Keratinocyte (primary cell): ENCODE data around the gene ATP8B1. TPM values are rescaled to one million over a fixed set of nuclear protein-coding genes. Genes with fewer than 3 reads are reported as not detected.

ENCODE experiments used
- DNase-seq: peaks from one replicate; pipeline ENCODE4 v3.0.0-alpha.2; 2011; ENCODE audit warnings: low read depth, missing footprints, low spot score
- FAIRE-seq: peaks from 2 replicates; lab custom pipeline; 2011; peaks lifted over from hg19 to GRCh38; lab: Jason Lieb, UNC
- H2AFZ ChIP-seq: 2 replicates; pipeline ENCODE4 v1.6.0; 2012; ENCODE audit warnings: low read length, control low read depth, inconsistent platforms; ENCODE audit not compliant: control insufficient read depth
- H3K27ac ChIP-seq: 2 replicates; pipeline ENCODE4 v1.5.1; 2011; ENCODE audit warnings: low read length; ENCODE audit not compliant: control insufficient read depth, insufficient read depth
- H3K27me3 ChIP-seq: 3 replicates; pipeline ENCODE4 v1.6.0; 2011; ENCODE audit warnings: low read length; ENCODE audit not compliant: control insufficient read depth, insufficient read depth; ENCODE audit errors: extremely low read depth
- H3K36me3 ChIP-seq, 2 experiments: 2 replicates in 1 of 2; 3 replicates in 1 of 2; pipeline ENCODE4 v1.5.1; 2011; ENCODE audit warnings: low read length in 2 of 2, mild to moderate bottlenecking in 1 of 2; ENCODE audit not compliant: control insufficient read depth in 2 of 2, insufficient read depth in 2 of 2; ENCODE audit errors: extremely low read depth in 1 of 2
- H3K4me1 ChIP-seq: 3 replicates; pipeline ENCODE4 v1.5.1; 2011; ENCODE audit warnings: low read length; ENCODE audit not compliant: control insufficient read depth, insufficient read depth; ENCODE audit errors: extremely low read depth
- H3K4me2 ChIP-seq: 3 replicates; pipeline ENCODE4 v1.6.0; 2011; ENCODE audit warnings: low read depth, low read length; ENCODE audit not compliant: control insufficient read depth, insufficient read depth; ENCODE audit errors: extremely low read depth
- H3K4me3 ChIP-seq, 3 experiments: fragments of 200-600 bp in 1 of 3; sonication (generic) in 1 of 3; 2 replicates in 2 of 3; 3 replicates in 1 of 3; pipeline ENCODE4 v1.5.1; 2011 to 2016; ENCODE audit warnings: low read length in 3 of 3, mild to moderate bottlenecking in 3 of 3, control low read depth in 2 of 3, inconsistent platforms in 1 of 3, low read depth in 1 of 3, mixed read lengths in 1 of 3, mixed run types in 1 of 3, moderate library complexity in 1 of 3; ENCODE audit not compliant: control insufficient read depth in 2 of 3, insufficient read depth in 2 of 3; ENCODE audit errors: extremely low read depth in 1 of 3
- H3K79me2 ChIP-seq: 2 replicates; pipeline ENCODE4 v1.6.0; 2012; ENCODE audit warnings: low read length; ENCODE audit not compliant: control insufficient read depth, insufficient read depth
- H3K9ac ChIP-seq: 3 replicates; pipeline ENCODE4 v1.6.0; 2011; ENCODE audit warnings: low read length; ENCODE audit not compliant: control insufficient read depth, insufficient read depth; ENCODE audit errors: extremely low read depth
- H3K9me1 ChIP-seq: 3 replicates; pipeline ENCODE4 v1.6.0; 2011; ENCODE audit warnings: low read length; ENCODE audit not compliant: control insufficient read depth, insufficient read depth; ENCODE audit errors: extremely low read depth
- H3K9me3 ChIP-seq: 2 replicates; pipeline ENCODE4 v1.5.1; 2012; ENCODE audit warnings: low read depth, low read length; ENCODE audit not compliant: control insufficient read depth
- H4K20me1 ChIP-seq: 3 replicates; pipeline ENCODE4 v1.6.0; 2011; ENCODE audit warnings: low read length; ENCODE audit not compliant: control insufficient read depth, insufficient read depth; ENCODE audit errors: extremely low read depth
- CTCF ChIP-seq, 3 experiments: IDR thresholded peaks in 1 of 3; conservative IDR thresholded peaks in 1 of 3; optimal IDR thresholded peaks in 1 of 3; 2 replicates in 2 of 3; 3 replicates in 1 of 3; pipeline versions ENCODE3 to v1.5.1; 2011; ENCODE audit warnings: low read length in 3 of 3, mild to moderate bottlenecking in 3 of 3, moderate library complexity in 2 of 3, control low read depth in 1 of 3, inconsistent platforms in 1 of 3; ENCODE audit not compliant: insufficient read depth in 2 of 3; ENCODE audit errors: extremely low read depth in 1 of 3
- EZH2 ChIP-seq: IDR thresholded peaks from one replicate; pipeline ENCODE4 v1.6.1; 2012; ENCODE audit warnings: inconsistent platforms, mild to moderate bottlenecking, low read length, moderate library complexity
- dilution Hi-C: fragments of 300-500 bp; cut with MboI; formaldehyde crosslinking; loops from one replicate; pipeline ENCODE4 v1.7.0; 2020; ENCODE audit warnings: low sequenced_read_pairs; ENCODE audit not compliant: extremely low pct_ligation_motif_present
- polyA plus RNA-seq, 5 experiments: library from polyadenylated mRNA; depleted of rRNA in 3 of 5; stranded (reverse) in 3 of 5; stranded (forward) in 1 of 5; unstranded in 1 of 5; fragments of >200 nt; gene quantifications; 1 replicate in 1 of 5; 2 replicates in 3 of 5; 3 replicates in 1 of 5; pipeline versions ENCODE4 v1.2.1 to v1.2.3, GENCODE V29; 2011 to 2012; ENCODE audit warnings: missing spikeins in 2 of 5, low read depth in 1 of 5, low replicate concordance in 1 of 5

ATP8B1 gene
- polyA plus RNA-seq, 1 donor (not counting 4 experiments of a cell fraction or from before 2014, with no cell fraction given): 20.4 TPM

GRCh38 chr18:57776354-57776753 lies 26.8 kb downstream of the ATP8B1 start:
- no peak for TF ChIP-seq CTCF (optimal IDR thresholded peaks at IDR 0.05 in 1 of 3, IDR thresholded peaks at IDR 0.05 in 1 of 3, conservative IDR thresholded peaks at IDR 0.05 in 1 of 3; ENCODE audit: extremely low read depth in 1 of 3, insufficient read depth in 2 of 3, low read length in 3 of 3)
- no peak for TF ChIP-seq EZH2
- H3K36me3 ChIP-seq: no peaks in the 10 kb centered on the region
- peak overlapping the region; percentile 62 for H3K9ac ChIP-seq
- peak overlapping the region in 1 of 3 experiments; percentile 29 for H3K4me3 ChIP-seq
- no peaks in the 10 kb centered on the region for H3K27me3 ChIP-seq
- H4K20me1 ChIP-seq: no peaks in the 10 kb centered on the region
- peaks cover 4% of the 10 kb centered on the region for H3K79me2 ChIP-seq
- dilution Hi-C loops: no loop called here
- peaks cover 40% of the 10 kb centered on the region for H3K4me1 ChIP-seq
- no peaks in the 10 kb centered on the region for H3K9me3 ChIP-seq
- no peak for DNase-seq
- no peak for FAIRE-seq
- H3K27ac ChIP-seq: peak overlapping the region; percentile 87
- H3K9me1 ChIP-seq: no peaks in the 10 kb centered on the region
- H3K4me2 ChIP-seq: peak overlapping the region; percentile 68
- no peak overlapping the region for H2AFZ ChIP-seq

- peaks cover 44% of the 10 kb centered on the region for H3K4me1 ChIP-seq
These were observed 27.2 kb downstream of the ATP8B1 start for GRCh38 chr18:57775937-57776336.

More at GRCh38 chr18:57775937-57776336, 27.2 kb downstream of the ATP8B1 start:
- peak overlapping the region; percentile 68 for H3K4me2 ChIP-seq
- H3K36me3 ChIP-seq: no peaks in the 10 kb centered on the region
- dilution Hi-C loops: no loop called here
- peak overlapping the region; percentile 62 for H3K9ac ChIP-seq
- no peaks in the 10 kb centered on the region for H4K20me1 ChIP-seq
- peak overlapping the region in 1 of 3 experiments; percentile 29 for H3K4me3 ChIP-seq
- no peaks in the 10 kb centered on the region for H3K9me1 ChIP-seq
- TF ChIP-seq CTCF (optimal IDR thresholded peaks at IDR 0.05 in 1 of 3, IDR thresholded peaks at IDR 0.05 in 1 of 3, conservative IDR thresholded peaks at IDR 0.05 in 1 of 3; ENCODE audit: extremely low read depth in 1 of 3, insufficient read depth in 2 of 3, low read length in 3 of 3) (no peak), EZH2 (no peak)
- no peaks in the 10 kb centered on the region for H3K27me3 ChIP-seq
- no peak overlapping the region for H2AFZ ChIP-seq
- DNase-seq (peak; percentile 84), FAIRE-seq (peak; percentile 90)
- no peaks in the 10 kb centered on the region for H3K9me3 ChIP-seq
- H3K79me2 ChIP-seq: peaks cover 4% of the 10 kb centered on the region
- peak overlapping the region; percentile 87 for H3K27ac ChIP-seq
